ACHN (cell line): Measurements from ENCODE around the gene ADARB2.

ENCODE experiments used
- DNase-seq: peaks from one replicate; pipeline ENCODE4 v3.0.0-alpha.2; 2015
- in situ Hi-C: cut with HindIII; loops from 2 replicates; pipeline ENCODE4 v1.10.0; 2017; ENCODE audit warnings: low sequenced_read_pairs, low pct_ligation_motif_present, low pct_unique_long_range_greater_than_20kb

ADARB2 gene

GRCh38 chr10:1370298-1370697 lies 367.0 kb downstream of the ADARB2 start:
- no peak for DNase-seq
- in situ Hi-C loops, result no loop called here

- in situ Hi-C loops, result no loop called here
- no peak for DNase-seq
Observed at GRCh38 chr10:1369665-1370064, 367.7 kb downstream of the ADARB2 start.

- no peak for DNase-seq
- in situ Hi-C loops, result no loop called here
Observed at GRCh38 chr10:1369197-1369596, 368.1 kb downstream of the ADARB2 start.

- in situ Hi-C loops, result no loop called here
- DNase-seq, result peak; percentile 29
Observed at GRCh38 chr10:1368842-1369171, 368.5 kb downstream of the ADARB2 start.

- in situ Hi-C loops, result no loop called here
- DNase-seq, result no peak
Observed at GRCh38 chr10:1367938-1368841, 369.1 kb downstream of the ADARB2 start.

GRCh38 chr10:1366811-1367425 lies 370.4 kb downstream of the ADARB2 start:
- DNase-seq, result no peak
- in situ Hi-C loops, result no loop called here

- in situ Hi-C loops, result no loop called here
Observed at GRCh38 chr10:1366322-1366691, 371.0 kb downstream of the ADARB2 start.

GRCh38 chr10:1365540-1366321 lies 371.6 kb downstream of the ADARB2 start:
- in situ Hi-C loops, result no loop called here
- DNase-seq, result no peak

More at GRCh38 chr10:1366322-1366691, 371.0 kb downstream of the ADARB2 start:
- DNase-seq, result no peak

GRCh38 chr10:1364151-1364910 lies 373.0 kb downstream of the ADARB2 start:
- in situ Hi-C loops, result no loop called here
- no peak for DNase-seq

GRCh38 chr10:1363446-1364121 lies 373.7 kb downstream of the ADARB2 start:
- in situ Hi-C loops, result no loop called here
- DNase-seq, result no peak

GRCh38 chr10:1362589-1363445 lies 374.5 kb downstream of the ADARB2 start:
- in situ Hi-C loops, result no loop called here

GRCh38 chr10:1361411-1362105 lies 375.8 kb downstream of the ADARB2 start:
- in situ Hi-C loops, result no loop called here
- no peak for DNase-seq

More at GRCh38 chr10:1362589-1363445, 374.5 kb downstream of the ADARB2 start:
- DNase-seq, result no peak

- DNase-seq, result no peak
Observed at GRCh38 chr10:1360558-1361164, 376.7 kb downstream of the ADARB2 start.

GRCh38 chr10:1360011-1360557 lies 377.2 kb downstream of the ADARB2 start:
- no peak for DNase-seq
- in situ Hi-C loops, result no loop called here

More at GRCh38 chr10:1360558-1361164, 376.7 kb downstream of the ADARB2 start:
- in situ Hi-C loops, result no loop called here

GRCh38 chr10:1359626-1359955 lies 377.7 kb downstream of the ADARB2 start:
- no peak for DNase-seq
- in situ Hi-C loops, result no loop called here
